Right kidney (tissue), 1 donor: ENCODE measurements around the gene ALOXE3.
A peak's percentile ranks its signal among the peaks of the same experiment; 100 is the strongest.
"Not testable (repeated sequence)": the region's sequence is repeated elsewhere in the genome, so short reads cannot be mapped to it uniquely, and the experiment has no call there.

Experiments
- DNase-seq: peaks from one replicate; pipeline ENCODE4 v3.0.0-alpha.2; 2016

The ALOXE3 gene

DNA sequence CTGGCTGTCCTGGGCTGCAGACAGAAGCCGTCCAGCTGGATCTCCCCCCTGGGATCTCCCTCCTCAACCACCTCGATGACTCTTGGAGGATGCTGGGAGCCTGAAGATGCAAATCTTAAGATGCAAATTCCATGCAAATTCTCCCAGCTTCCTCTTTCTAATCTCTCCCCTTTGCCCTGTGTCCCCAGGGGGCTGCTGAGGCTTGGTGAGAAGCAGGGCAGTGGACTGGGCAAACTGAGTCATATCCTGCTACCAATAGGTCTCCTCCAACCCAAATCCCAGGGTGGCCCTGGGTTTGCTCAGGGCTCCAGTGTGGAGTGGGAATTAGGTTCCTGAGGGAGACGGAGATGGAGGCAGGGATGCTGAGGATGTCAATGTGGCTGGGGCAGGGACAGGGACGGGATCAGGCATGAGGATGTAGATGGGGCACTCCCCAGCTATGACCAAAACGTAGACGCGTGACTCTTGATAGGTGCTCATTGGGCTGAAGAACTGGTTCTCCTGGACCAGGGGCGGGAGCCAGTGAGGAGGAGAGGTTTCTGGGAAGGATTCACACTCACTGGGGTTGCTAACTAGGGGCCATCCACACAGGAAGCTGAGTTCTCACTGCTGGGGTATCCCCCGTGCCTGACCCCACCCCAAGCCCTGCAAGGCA, 27.2 kb downstream of the ALOXE3 start:
- no peak for DNase-seq

DNA sequence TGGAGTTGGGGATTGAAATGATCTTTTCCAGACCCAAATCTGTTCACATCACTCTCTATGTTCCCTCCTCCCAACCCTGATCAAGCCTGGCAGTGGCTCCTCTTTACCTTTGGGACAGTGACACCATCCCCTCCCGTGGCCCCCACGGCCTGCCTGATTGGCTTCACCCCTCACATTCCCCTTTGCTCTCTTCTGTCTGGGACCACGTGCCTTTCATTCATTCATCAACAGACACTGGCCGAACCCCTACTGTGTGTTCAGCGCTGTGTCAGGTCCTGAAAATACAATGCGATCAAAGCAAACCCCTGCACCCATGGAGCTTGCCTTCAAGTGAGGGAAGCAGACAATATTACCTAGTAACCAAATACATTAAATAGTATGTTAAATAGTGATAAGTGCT, 28.6 kb downstream of the ALOXE3 start:
- no peak for DNase-seq

DNA sequence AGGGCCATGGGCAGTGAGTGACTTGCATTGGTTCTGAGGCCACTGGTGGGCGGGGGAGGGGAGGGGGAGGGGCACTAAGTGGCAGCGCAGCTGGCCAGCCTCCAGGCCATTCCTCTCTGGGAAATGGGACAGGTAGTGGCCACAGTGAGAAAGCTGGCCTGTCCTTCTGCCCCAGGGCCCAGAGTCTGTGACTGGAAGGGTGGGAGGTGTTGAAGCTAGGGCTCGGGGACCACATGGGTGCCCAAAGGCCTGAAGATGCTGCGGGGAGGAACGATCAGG, 30.4 kb downstream of the ALOXE3 start:
- no peak for DNase-seq

DNA sequence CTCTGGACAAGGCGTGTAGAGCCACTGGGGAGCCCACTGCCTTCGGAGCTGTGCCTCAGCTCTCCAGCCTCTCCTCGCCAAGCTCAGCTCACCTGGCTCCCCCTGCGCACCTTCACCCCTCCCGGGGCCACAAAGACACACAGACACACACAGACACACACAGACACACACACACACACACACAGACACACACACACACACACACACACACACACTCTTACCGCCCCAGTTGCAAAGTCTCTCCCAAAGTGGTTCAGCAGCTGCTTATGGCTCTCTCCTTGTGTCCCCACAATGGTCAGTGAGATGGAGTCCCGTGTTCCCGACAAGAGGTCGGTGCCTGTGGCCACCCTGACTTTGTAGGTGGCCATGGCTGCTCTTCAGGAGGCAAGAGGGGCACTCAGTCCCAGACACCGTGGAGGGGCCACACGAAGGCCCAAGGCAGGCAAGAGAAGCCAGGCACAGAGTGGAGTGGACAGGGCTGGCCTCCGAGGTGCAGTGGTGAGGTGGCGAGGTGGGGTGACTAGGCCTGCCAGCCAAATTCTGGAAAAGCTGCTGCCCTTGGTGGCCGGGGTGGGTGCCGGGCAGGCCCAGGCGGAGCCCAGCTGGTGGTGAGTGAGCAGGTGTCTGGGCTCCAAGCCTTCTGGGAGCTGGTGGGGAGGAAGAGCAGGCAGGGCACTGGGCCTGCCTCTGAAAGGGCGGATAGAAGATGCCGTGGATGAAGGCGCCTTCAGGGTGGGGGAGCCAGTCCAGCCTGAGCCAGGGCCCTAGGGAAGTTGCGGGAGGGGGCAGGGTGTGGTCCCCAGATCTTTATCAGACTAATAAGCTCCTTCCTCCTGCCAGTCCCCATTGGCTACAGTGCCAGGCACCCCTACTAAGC, 31.0 kb downstream of the ALOXE3 start, which contains the start of gene ALOX12B:
Gene ALOX12B (minus strand): TSS at position 642 of the 877 bp plus-strand sequence. CDS start 274 bp downstream, at position 368.
- no peak for DNase-seq

DNA sequence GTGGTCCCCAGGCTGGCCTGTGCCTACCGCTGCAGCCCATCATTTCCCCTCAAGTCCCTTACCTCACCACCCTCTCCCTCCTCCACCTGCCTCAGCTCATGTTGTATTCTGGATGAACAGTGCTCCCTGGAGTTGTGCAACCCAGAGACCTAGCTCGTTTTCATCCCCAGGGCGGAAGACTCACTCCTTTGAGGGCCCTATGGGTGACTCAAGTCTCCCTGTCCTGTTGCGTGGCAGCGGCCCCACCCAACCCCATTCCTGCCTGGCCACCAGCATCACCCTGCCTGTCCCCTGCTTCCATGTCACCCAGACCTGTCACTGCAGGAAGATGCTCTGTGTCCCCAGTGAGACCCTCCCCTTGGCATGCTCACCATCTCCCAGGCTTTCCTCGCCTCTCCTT, 34.1 kb downstream of the ALOXE3 start:
- DNase-seq = no peak

DNA sequence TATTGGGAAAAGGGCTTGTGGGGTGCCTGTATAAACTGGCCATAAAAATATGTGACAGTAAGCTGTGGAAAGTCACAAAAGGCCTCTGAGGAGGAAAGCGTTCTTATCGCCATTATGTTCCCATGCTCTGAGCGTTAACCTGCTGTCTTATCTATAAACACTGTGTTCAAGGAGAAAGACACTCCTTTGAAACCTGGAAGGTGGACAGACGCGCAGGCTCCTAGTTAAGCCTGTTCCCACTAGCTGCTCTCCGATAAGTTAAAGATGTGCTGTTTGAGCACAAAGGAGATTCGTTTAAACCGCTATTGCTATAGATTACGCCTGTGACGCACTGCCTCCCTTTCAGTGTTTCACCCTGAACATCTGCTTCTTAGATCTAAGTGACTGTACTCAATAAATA, 36.0 kb downstream of the ALOXE3 start:
- DNase-seq = no peak

DNA sequence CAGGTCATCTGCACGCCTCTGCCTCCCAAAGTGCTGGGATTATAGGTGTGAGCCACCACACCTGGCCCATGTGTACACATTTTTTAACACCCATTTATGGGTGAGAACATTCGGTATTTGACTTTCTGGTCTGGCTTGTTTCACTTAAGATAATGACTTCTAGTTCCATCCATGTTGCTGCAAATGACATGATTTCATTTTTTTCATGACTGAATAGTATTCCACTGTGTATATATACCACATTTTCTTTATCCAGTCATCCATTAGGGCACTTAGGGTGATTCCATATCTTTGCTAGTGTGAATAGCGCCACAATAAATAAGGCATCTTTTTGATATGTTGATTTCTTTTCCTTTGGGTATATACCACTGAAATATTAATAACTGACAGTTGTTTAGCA, 36.4 kb downstream of the ALOXE3 start:
- no peak for DNase-seq

DNA sequence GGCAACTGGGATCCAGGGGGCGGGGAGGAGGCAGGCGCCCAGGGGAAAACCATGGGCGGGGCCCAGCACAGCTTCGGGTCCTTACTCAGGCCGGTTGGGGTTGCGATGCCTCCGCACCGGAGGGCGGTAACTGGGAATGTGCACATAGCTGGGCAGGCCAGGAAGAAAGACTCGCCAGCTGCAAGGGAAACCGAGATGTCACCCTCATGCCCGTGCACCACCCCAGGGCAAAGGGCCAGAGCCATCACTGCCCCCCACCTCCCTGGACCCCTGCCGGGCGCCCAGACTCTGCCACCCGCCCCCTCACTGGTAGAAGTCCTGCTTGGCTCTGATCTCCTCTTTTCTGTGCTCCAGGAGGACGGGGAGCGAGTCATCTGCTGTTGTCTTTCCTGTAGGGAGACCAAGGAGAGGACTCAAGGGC, 37.5 kb downstream of the ALOXE3 start:
- DNase-seq = no peak

DNA sequence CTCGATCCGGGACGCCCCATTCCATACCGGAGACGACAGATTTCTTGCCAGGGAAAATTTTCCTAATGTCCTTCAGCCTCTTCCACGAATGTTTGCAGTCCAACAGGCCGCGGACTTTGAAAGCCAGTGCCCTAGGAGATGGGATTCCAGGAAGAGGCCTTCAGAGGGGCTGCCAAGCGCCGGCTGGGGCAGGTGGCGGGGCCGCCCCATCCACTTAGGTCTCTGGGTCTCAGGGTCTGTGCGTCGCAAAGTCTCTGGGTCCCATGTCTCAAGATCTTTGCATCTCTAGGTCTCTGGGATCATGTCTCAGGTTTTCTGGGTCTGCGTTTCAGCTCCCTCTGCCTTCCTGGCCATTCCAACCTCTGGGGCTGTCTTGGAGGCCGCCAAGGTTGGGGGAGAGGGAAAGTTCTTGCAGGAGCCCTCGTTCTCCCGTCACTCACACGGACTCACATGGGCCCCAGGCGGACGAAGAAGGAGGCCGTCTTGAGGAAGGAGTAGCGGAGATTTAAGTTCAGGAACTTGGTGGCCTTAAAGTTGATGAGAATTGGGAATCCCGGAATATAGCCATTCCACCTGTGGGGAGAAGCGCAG, 38.0 kb downstream of the ALOXE3 start:
- DNase-seq = no peak

DNA sequence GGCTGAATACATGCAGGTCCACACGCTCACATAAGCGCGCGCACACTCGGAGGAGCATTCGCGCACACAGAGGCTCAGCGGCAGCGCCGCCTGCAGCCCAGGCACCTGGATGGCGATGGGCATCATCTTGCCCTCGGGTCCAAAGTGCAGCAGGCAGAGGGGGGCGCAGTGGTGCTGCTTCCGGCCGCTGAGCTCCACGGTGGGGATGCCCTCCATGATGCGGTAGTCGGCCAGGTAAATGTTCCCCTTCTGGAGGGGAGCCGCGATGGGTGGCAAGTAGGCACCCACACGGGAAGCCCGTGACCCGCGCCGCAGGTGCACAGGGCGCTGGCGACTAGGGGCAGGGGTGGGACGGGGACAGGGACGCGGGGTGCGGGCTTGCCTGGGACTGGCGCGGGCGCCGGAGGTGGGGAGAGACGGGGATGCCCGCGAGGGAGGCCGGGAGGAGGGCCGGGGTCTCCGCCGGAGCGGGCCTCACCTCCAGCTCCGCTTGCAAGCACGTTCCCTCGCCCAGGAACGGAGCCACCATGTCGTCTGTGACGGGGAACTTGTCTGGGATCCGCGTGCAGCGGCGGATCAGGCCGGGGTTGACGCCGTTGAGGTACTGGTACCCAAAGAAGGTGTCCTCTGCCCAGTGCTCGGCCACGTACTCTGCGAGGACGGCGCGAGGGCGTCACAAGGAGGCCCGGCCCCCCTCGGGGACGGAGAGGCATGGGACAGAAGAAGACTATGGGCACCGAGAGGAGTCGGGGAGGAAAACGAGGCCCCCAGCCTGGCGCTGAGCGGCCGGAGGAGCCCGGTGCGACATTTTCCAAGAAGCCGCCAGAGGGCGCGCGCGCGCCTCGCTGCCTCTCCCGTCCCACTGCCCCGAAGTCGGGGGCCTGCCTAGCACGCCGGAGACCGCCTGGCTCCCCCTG, 38.8 kb downstream of the ALOXE3 start:
- peak; percentile 94 for DNase-seq

DNA sequence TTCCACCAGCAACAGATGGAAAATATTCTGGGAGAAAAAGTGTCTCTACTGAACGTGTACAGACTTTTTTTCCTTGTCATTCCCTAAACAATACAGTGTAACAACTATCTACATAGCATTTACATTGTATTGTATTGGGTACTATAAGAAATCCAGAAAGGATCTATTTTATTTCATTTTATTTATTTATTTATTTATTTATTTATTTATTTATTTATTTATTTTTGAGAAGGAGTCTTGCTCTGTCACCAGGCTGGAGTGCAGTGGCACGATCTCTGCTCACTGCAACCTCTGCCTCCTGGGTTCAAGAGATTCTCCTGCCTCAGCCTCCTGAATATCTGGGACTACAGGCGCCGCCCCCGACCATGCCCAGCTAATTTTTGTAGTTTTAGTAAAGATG, 40.4 kb downstream of the ALOXE3 start:
- not testable (repeated sequence) for DNase-seq

DNA sequence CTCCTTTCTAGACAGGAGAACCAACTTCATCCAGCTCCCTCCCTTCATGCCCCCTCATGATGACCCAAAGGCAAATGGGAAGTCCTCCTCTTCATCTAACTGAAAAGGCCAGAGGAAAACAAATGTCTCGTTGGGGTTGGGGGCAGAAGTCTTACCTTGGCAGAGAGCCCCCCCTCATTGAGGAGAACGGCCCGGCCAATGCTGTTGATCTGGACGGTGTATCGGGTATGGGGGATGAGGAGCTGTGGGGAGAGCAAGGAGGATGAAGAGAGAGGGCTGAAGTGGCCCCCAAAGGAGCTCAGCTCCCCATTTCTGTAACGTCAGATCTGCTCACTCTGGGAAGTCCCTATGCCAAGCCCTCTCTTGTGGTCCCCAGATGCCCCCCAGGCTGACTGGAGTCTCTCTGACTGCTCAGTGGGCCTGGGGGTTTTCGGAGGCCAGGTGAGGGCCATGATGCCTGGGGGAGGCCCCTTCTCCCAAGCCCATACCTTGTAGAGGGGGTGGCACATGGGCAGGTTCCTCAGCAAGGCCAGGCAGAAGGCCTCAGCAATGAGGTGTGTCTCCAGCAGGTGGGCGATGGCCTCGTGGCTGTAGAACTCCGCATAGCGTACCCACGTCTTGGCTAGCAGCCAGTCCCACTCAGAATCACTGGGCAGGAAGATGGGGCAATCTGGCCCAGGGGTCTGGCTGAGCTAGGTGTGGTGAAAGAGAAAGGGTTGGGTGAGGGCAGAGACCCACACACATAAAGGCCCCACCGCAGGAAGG, 41.6 kb downstream of the ALOXE3 start:
- DNase-seq = no peak

DNA sequence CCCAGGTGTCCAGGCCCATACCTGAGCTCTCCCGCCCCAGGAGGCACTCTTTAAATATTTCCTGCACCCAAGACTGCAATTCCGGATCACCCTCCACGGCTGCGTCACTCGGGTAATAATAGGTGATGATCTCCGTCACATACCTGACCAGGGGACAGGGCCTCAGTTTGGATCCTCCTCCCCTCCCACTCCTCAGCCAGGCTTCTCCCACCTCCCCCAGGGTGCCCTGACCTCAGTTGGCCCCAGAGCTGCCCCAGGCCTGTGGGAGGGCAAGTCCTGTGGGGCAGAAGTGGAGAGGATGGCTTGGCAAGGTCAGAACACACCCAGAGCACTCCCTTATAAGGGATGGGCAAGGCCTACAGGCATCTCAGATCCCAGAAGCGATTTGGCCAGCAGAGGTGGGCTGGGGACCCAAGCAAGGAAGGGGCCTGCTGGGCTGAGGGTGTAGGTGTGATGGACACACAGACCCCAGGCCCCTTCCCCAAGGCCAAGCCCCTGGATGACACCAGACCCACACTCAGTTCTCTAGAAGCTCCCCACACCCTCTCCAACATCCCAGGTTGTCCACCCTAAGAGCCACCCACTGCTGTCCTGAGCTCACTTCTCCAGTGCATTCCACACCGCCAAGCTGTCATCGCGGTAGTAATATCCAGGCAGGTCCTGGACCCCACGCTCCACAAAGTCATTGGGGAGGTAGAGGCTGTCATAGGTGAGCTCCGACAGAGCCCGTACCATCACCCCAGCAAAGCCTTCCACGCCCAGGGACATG, 42.6 kb downstream of the ALOXE3 start:
- DNase-seq = no peak

DNA sequence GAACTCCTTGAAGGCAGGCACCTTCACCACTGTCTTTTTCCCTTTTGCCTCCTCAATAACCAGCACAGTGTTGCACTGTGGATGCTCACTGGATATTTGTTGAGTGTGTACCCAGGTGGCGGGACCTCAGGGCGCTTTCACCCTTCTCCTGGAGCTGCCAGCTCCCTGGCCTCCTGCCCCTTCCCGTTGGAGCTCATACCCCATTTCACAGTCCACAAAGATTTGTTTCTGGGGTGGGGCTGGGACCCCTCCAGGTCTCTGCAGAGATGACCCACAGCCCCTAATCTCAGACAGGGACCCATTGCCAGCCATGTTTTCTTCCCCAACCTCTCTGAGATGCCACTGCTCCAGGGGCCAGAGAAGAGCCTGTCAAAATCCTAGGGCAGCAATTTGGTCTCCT, 43.2 kb downstream of the ALOXE3 start:
- no peak for DNase-seq

DNA sequence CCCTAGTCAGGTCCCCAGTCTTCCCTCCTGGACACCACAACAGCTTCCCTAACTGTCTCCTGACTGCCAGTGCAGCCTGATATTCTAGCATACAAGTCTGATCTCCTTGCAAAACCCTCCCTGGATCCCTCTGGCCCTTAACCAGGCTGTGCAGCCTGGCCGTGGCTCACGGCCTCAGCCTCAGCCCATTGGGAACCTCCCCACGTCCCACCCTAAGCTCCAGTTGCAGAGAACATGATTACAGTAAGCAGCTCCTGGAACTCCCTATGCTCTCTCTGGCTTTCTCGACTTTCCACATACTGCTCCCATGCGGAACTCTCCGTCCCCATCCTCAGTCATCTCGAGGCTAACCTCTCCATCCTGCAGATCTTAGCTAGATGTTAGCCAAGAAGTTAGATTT, 43.8 kb downstream of the ALOXE3 start:
- no peak for DNase-seq

DNA sequence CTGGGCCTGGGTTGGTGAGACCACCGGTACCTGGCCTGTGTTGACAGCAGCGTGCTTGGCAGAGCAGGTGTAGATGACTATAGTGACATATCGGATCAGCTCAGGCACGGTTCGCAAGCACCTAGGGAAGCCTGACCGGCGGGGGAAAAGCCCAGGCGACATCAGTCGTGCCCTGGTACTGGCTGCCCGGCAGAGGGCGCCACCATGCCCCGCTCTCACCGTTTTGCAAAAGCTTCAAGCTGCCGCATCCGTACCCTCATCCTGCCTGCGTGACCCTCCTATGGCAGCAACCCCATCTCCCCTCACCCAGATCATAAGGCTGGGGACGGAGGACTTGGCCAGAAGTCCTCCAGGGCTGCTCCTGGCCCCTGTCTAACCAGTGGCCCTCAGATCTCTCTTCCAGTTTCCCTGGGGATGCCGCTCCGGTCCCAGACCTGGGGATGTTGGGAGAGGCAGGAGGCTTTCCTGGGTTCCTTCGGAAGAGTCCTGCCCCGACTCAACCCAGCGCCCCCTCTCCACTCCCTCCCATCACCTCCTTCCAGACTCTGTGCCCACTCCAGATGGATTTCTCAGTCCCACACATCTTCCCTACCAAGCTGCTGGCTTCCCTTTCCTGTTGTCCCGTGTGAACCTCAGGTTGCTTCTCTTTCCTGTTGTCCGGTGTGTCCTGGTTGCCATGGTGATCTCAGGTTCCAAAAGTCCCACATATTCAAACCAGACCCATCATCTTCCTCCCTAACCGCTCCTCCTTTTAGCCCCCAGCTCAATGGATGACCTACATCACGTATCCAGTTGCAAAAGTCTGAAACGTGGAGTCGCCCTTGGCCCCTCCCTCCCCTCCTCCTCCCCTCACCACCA, 44.5 kb downstream of the ALOXE3 start:
- DNase-seq = peak; percentile 69

DNA sequence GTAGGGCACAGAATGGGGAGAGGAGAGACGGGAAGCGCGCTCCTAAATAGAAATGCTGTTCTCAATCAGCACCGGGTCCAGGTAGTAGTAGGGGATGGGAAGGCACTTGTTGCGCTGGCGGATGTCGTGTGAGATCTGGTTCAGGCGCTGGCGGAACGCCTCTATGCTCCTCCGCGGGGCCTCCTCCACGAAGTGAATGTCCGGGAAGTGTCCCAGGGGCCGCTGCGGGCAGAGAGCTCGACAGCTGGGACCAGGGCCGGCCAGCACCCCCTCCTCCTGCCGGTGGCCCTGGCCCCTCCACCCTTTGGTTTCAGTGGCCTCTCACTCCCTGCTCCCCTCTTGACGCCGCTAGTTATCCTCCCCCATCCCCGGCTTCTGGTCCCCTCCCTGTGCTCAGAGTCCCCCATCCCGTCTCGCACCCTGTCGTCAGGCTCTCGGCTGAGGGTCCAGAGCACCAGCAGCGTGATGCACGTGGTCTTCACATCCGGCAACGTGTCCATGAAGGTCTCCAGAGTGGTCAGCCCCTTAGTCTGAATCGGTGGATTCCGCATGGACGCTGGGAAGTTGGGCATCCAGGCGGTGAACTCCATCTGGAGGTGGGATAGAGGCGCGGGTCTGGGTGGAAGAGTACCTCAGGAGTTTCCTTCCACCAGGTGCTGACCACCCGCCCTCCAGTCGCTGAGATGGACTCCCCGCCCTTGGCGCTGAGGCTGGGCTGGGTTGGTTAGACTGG, 45.4 kb downstream of the ALOXE3 start:
- DNase-seq = peak; percentile 55

DNA sequence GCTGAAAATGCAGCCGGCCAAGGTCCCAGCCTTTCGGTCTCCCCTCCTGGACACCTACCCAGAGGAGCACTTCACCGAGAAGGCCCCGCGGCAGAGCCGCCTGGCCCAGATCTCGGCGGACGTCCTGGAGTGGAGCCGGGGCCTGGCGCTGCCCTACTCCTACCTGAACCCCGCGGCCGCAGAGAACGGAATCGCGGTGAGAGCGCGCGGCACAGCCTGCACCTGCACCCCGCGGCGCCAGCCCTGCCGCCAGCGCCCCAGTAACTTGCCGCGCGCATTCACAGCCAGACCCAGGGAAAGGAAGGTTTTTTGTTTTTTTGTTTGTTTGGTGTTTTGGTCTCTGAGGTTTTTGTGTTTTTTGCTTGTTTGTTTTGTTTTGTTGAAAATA, 46.0 kb downstream of the ALOXE3 start:
- DNase-seq = peak; percentile 24

DNA sequence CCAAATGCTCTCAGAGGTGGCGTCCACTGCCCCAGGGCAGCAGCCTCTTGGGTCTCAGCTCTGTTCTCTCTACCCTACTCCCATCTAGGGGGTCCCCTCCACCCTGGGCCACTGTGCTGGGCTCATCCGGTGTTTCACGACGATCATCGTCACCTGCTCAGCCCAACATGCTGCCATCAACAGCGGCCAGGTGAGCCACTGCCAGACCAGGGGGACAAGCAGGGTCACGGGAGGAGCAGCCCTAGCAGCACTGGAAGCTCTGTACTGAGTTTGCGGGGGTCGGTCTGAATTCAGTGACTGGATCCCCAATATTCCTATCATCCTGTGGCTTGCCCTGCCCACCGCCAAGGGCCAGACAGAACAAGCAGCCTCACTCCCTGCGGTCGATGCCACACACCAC, 46.8 kb downstream of the ALOXE3 start:
- no peak for DNase-seq

DNA sequence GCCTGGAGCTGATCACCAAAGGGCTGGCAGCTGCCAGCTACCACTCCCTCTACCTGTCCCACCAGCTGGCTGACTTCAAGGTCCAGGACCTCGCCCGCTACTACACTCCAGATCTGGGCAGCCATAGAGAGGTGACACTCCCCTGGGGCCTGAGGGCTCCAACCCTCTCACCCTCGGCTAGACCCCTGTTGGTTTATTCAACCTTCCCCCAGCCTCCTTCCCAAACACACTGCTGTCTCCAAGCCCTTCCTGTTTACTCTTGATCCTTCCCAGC, 48.8 kb downstream of the ALOXE3 start:
- DNase-seq = no peak
